Immature natural killer cell (primary cell): ENCODE results near the gene APEH. TPM values are rescaled to one million over a fixed set of nuclear protein-coding genes. Genes with fewer than 3 reads are reported as not detected.

Experiments
- DNase-seq, 3 donors: peaks; one replicate each; pipeline ENCODE4 v3.0.0; 2022; ENCODE audit warnings: mixed read lengths in 1 of 3
- H3K27ac Mint-ChIP-seq, 6 donors: one replicate each; pipeline ENCODE4 v1.8.0; 2020; ENCODE audit warnings: mixed read lengths in 6 of 6, mild to moderate bottlenecking in 5 of 6, inconsistent platforms in 4 of 6, moderate library complexity in 3 of 6
- H3K27me3 Mint-ChIP-seq, 3 donors: one replicate each; pipeline ENCODE4 v1.8.0; 2020 to 2021; ENCODE audit warnings: low read depth in 3 of 3, mild to moderate bottlenecking in 3 of 3, mixed read lengths in 3 of 3, moderate library complexity in 3 of 3, inconsistent platforms in 1 of 3
- H3K36me3 Mint-ChIP-seq, 3 donors: one replicate each; pipeline ENCODE4 v1.8.0; 2020; ENCODE audit warnings: mixed read lengths in 3 of 3, inconsistent platforms in 2 of 3, mild to moderate bottlenecking in 2 of 3
- H3K4me1 Mint-ChIP-seq, 2 donors: one replicate each; pipeline ENCODE4 v1.8.0; 2020; ENCODE audit warnings: inconsistent platforms in 2 of 2, mild to moderate bottlenecking in 2 of 2, mixed read lengths in 2 of 2, moderate library complexity in 1 of 2
- H3K4me3 Mint-ChIP-seq, 5 donors: one replicate each; pipeline ENCODE4 v1.8.0; 2020; ENCODE audit warnings: mild to moderate bottlenecking in 5 of 5, mixed read lengths in 5 of 5, inconsistent platforms in 3 of 5, moderate library complexity in 3 of 5
- H3K9me3 Mint-ChIP-seq, 6 donors: one replicate each; pipeline ENCODE4 v1.8.0; 2020; ENCODE audit warnings: mild to moderate bottlenecking in 6 of 6, mixed read lengths in 6 of 6, inconsistent platforms in 4 of 6, moderate library complexity in 3 of 6
- polyA plus RNA-seq, 3 donors: library from polyadenylated mRNA; unstranded; fragments of 300-500 nt; fragmentation: Illumina TruSeq; gene quantifications; one replicate each; pipeline ENCODE4 v1.2.3, GENCODE V29; 2021

Gene APEH
- polyA plus RNA-seq, 3 donors from 2014 or later: 88.0 to 130 (median 121) TPM

GRCh38 chr3:49711489-49711888 is 37.3 kb downstream of the APEH start:
- peak overlapping the region; percentile 1 to 54 (median 18) for H3K4me3 Mint-ChIP-seq
- no peaks in the 10 kb centered on the region for H3K27me3 Mint-ChIP-seq
- DNase-seq: peak; percentile 38 to 50 (median 41)
- peaks cover 23 to 28% of the 10 kb centered on the region in 2 donors for H3K4me1 Mint-ChIP-seq
- H3K9me3 Mint-ChIP-seq: no peaks in the 10 kb centered on the region
- H3K36me3 Mint-ChIP-seq: peaks cover 4 to 8% (median 4%) of the 10 kb centered on the region in 3 donors
- H3K27ac Mint-ChIP-seq: peak overlapping the region; percentile 43 to 89 (median 60)

DNA sequence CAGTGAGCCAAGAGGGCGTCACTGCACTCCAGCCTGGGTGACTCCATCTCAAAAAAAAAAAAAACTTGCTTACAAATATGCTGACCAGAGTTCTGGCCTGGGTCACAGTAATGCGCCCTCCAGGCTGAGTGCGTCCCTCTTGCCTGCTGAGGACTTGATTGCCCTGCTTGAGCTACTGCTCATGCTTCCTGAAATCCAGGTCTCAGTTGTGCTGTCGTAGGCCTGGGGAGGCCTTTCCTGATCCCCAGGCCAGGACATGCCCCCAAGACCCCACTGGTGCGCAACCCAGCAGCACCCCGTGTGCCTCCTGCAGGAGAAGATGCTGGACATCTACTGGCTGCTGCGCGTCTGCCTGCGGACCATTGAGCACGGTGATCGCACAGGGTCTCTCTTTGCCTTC is 38.0 kb downstream of the APEH start:
- H3K9me3 Mint-ChIP-seq: no peaks in the 10 kb centered on the region
- H3K27ac Mint-ChIP-seq: peak overlapping the region in 4 of 6 donors; percentile 12 to 51 (median 38)
- H3K27me3 Mint-ChIP-seq: no peaks in the 10 kb centered on the region
- H3K36me3 Mint-ChIP-seq: peaks cover 2 to 8% (median 4%) of the 10 kb centered on the region in 3 donors
- H3K4me3 Mint-ChIP-seq: peak overlapping the region in 2 of 5 donors; percentile 7 to 29
- DNase-seq: no peak
- H3K4me1 Mint-ChIP-seq: peaks cover 23 to 28% of the 10 kb centered on the region in 2 donors

- peaks cover 23 to 28% of the 10 kb centered on the region in 2 donors for H3K4me1 Mint-ChIP-seq
- H3K27me3 Mint-ChIP-seq: no peaks in the 10 kb centered on the region
- H3K9me3 Mint-ChIP-seq: no peaks in the 10 kb centered on the region
- DNase-seq: no peak
- H3K27ac Mint-ChIP-seq: peak overlapping the region in 2 of 6 donors; percentile 12 to 60
- H3K36me3 Mint-ChIP-seq: peaks cover 0 to 6% (median under 1%) of the 10 kb centered on the region in 3 donors
- peak overlapping the region in 1 of 5 donors; percentile 29 for H3K4me3 Mint-ChIP-seq
Observed at GRCh38 chr3:49712631-49713317, 38.6 kb downstream of the APEH start.

- Mint-ChIP-seq H3K4me3 (no peak overlapping the region), H3K36me3 (peaks cover 0 to 1% (median 0%) of the 10 kb centered on the region in 3 donors), H3K27ac (no peak overlapping the region), H3K4me1 (peaks cover 25 to 29% of the 10 kb centered on the region in 2 donors), H3K9me3 (no peaks in the 10 kb centered on the region), H3K27me3 (no peaks in the 10 kb centered on the region)
- no peak for DNase-seq
Observed at GRCh38 chr3:49713336-49714105, 39.4 kb downstream of the APEH start.

GRCh38 chr3:49714728-49715550 is 40.8 kb downstream of the APEH start:
- no peaks in the 10 kb centered on the region for H3K9me3 Mint-ChIP-seq
- no peak overlapping the region for H3K4me3 Mint-ChIP-seq
- peaks cover 0 to 2% (median 0%) of the 10 kb centered on the region in 3 donors for H3K27me3 Mint-ChIP-seq
- peaks cover 39 to 43% of the 10 kb centered on the region in 2 donors for H3K4me1 Mint-ChIP-seq
- H3K36me3 Mint-ChIP-seq: no peaks in the 10 kb centered on the region
- DNase-seq: no peak
- H3K27ac Mint-ChIP-seq: no peak overlapping the region

- DNase-seq: no peak
- H3K4me1 Mint-ChIP-seq: peaks cover 43 to 44% of the 10 kb centered on the region in 2 donors
- H3K36me3 Mint-ChIP-seq: no peaks in the 10 kb centered on the region
- H3K4me3 Mint-ChIP-seq: no peak overlapping the region
- no peaks in the 10 kb centered on the region for H3K9me3 Mint-ChIP-seq
- no peak overlapping the region for H3K27ac Mint-ChIP-seq
- H3K27me3 Mint-ChIP-seq: peaks cover 0 to 2% (median 0%) of the 10 kb centered on the region in 3 donors
Observed at GRCh38 chr3:49715611-49716121, 41.5 kb downstream of the APEH start.

DNA sequence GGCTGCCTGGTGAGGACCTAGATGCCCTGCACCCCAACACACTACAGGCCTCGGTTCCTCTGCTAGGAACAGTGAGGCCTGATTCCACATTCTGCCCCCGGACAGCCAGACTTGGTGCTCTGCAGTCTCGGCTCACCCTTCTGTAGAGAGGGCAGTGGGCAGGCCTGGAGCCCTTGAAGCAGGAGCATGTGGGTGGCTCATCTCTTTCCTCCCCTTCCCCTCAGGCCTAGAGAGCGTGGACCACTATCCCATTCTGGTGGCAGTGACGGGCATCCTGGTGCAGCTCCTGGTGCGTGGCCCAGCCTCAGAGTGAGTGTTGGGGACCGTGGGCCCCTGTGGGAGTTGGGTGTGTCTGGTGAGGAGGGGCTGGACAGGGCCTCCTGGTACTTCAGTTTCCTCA is 42.0 kb downstream of the APEH start:
- no peaks in the 10 kb centered on the region for H3K9me3 Mint-ChIP-seq
- H3K4me1 Mint-ChIP-seq: peaks cover 38 to 44% of the 10 kb centered on the region in 2 donors
- DNase-seq: no peak
- no peak overlapping the region for H3K4me3 Mint-ChIP-seq
- H3K36me3 Mint-ChIP-seq: no peaks in the 10 kb centered on the region
- no peak overlapping the region for H3K27ac Mint-ChIP-seq
- H3K27me3 Mint-ChIP-seq: peaks cover 0 to 2% (median 0%) of the 10 kb centered on the region in 3 donors

DNA sequence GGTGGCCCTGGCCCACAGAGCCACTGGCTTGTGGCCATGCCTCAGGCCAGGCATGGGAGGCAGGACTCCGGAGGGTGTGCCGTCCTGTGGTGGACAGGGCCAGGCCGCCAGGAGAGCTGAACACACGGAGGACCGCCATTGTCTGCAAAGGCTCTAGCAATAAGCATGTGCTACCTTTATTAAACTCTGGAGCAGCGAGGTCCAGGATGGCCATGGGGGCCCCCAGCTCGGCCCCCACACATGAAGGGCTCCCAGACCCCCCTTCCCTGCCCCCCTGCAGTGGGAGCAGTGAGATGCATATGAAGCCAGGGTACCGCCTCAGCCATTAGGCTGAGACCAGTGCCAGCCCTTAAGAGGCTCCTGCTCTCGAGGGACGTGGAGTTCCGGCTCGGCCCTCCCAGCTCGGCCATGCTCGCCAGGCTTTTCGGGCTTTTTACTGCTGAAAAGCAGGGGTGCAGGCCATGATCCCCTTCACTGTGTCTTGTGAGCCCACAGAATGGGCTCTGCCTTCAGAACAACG is 42.6 kb downstream of the APEH start:
- Mint-ChIP-seq H3K36me3 (no peaks in the 10 kb centered on the region), H3K4me1 (peaks cover 32 to 41% of the 10 kb centered on the region in 2 donors), H3K27me3 (peaks cover 0 to 2% (median 0%) of the 10 kb centered on the region in 3 donors), H3K4me3 (no peak overlapping the region), H3K9me3 (peaks cover 0 to 1% (median 0%) of the 10 kb centered on the region in 6 donors), H3K27ac (no peak overlapping the region)
- no peak for DNase-seq

GRCh38 chr3:49717211-49717958 is 43.2 kb downstream of the APEH start:
- H3K4me1 Mint-ChIP-seq: peaks cover 26 to 39% of the 10 kb centered on the region in 2 donors
- H3K4me3 Mint-ChIP-seq: peak overlapping the region in 4 of 5 donors; percentile 12 to 57 (median 34)
- peaks cover 0 to 1% (median 0%) of the 10 kb centered on the region in 6 donors for H3K9me3 Mint-ChIP-seq
- no peak overlapping the region for H3K27ac Mint-ChIP-seq
- no peaks in the 10 kb centered on the region for H3K36me3 Mint-ChIP-seq
- H3K27me3 Mint-ChIP-seq: peaks cover 0 to 2% (median 0%) of the 10 kb centered on the region in 3 donors
- no peak for DNase-seq

- peaks cover 26 to 41% of the 10 kb centered on the region in 2 donors for H3K4me1 Mint-ChIP-seq
- H3K27me3 Mint-ChIP-seq: peaks cover 0 to 6% (median 1%) of the 10 kb centered on the region in 3 donors
- H3K36me3 Mint-ChIP-seq: no peaks in the 10 kb centered on the region
- H3K9me3 Mint-ChIP-seq: peaks cover 0 to 1% (median 0%) of the 10 kb centered on the region in 6 donors
- peak overlapping the region; percentile 89 to 93 (median 92) for H3K4me3 Mint-ChIP-seq
- no peak for DNase-seq
- H3K27ac Mint-ChIP-seq: peak overlapping the region in 3 of 6 donors; percentile 73 to 80 (median 77)
Observed at GRCh38 chr3:49717959-49718857, 44.1 kb downstream of the APEH start.

- H3K9me3 Mint-ChIP-seq: peaks cover 0 to 1% (median 0%) of the 10 kb centered on the region in 6 donors
- peak overlapping the region; percentile 89 to 93 (median 92) for H3K4me3 Mint-ChIP-seq
- DNase-seq: no peak
- peaks cover 3 to 8% (median 4%) of the 10 kb centered on the region in 3 donors for H3K27me3 Mint-ChIP-seq
- H3K4me1 Mint-ChIP-seq: peaks cover 28 to 43% of the 10 kb centered on the region in 2 donors
- peak overlapping the region in 5 of 6 donors; percentile 24 to 92 (median 77) for H3K27ac Mint-ChIP-seq
- no peaks in the 10 kb centered on the region for H3K36me3 Mint-ChIP-seq
Observed at GRCh38 chr3:49718858-49719213, 44.7 kb downstream of the APEH start.
